Stimulated activated naive CD4-positive, alpha-beta T cell treated with Interleukin-2 at 50 U/mL for 16 hours (primary cell): ENCODE data around the gene MEOX2.

Experiments
- DNase-seq: peaks from one replicate; lab custom pipeline; 2025; lab: John Stamatoyannopoulos, UW

Gene MEOX2

DNA sequence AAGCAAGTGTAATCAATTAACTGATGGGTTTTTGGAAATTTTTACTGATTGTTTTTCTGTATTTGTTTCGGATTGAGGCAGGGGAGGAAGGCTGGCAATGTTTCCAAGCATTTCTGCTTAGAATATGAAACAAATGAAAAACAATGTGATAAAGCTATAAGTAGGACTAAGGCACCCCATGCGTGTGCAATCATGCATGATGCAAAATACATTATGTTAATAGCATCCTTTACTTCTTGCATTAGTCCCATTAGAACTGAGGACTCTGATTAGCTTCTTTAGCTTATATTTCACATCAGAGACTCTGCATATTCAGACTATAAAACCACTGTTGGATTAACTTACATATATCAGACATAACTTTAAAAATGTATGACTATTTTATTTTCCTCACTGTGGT, 76.0 kb downstream of the MEOX2 start:
- no peak for DNase-seq

DNA sequence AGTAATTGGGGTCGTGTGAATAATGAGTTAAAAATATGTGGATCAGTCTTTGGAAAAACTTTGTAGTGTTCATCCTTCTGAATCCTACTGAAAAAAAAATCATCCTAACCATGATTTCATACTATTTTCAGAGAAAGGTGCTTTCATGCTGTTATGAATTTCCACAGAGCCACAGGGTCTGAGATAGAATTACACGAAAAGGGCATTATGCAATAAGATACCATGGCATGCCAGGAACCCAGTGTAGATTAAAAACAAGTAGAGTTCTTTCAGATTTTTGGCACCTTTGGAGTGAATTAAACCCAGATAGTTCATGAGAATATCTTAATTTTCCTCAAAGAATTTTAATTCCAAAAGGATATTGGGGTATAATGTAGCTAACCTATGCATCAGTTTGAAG, 77.2 kb downstream of the MEOX2 start:
- DNase-seq: no peak

DNA sequence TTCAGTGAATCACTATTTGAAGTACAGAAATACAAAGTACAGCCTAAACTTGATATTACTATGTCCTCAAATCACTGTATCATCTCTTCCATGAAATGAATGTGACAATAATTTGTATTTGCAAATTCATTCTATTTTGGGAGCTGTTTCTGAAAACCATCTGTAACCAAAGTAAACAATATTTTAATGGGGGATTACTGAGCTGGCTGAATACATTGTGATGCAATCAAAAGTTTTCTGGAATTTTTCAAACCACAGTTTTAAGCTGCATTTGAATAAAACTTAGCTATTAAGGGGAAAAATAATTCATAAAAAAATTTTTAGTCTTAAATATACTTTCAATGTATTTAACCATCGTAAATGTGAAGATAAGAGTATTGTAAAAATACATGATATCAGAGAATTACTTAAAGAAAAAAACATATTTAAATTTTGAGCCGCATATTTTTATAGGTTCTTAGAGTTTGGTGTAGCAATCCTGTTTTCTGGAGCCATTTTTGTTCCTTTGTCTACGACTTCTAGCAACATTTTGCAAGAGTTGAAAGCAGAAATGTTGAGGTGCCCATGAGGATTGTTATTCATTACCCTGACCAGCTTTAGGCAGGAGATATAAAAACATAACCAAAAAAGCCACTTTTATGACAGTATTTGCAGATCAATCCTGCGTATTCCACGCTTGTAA, 78.8 kb downstream of the MEOX2 start:
- DNase-seq: no peak

DNA sequence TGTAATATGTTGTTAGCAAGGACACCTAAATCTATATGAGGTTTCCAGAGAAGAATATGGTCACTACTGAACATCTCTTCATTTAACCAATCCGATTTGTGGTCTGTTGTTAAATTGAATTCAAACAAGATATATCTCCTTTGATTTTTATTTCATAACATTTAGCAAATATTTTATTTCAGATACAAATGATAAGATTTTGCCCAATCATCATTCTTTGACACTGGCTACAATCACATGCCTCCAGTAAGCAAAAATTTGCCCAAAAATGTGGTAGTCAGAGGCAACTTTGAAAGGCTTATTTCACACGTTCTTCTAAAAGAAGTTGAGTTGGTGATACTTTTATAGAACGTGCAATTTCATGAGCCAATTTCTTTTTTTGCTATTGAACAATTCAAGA, 79.9 kb downstream of the MEOX2 start:
- no peak for DNase-seq

DNA sequence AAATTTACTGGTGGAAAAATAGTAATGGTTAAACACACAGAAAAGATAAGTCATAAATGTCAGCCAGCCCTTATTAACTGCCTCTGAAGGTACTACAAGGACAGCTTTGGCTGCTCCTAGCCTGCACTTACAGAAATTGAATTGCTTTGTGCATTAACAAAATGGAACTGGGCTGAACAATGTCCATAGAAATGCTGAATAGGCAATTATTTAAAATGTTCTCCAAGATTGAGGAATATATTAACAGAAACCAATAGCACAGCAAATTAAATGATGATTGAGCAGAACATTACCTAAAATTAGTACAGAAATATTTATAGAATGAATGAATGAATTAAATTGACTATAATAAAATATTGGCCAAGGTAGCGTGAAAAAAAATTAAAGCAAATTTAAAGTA, 82.3 kb downstream of the MEOX2 start:
- DNase-seq: no peak

DNA sequence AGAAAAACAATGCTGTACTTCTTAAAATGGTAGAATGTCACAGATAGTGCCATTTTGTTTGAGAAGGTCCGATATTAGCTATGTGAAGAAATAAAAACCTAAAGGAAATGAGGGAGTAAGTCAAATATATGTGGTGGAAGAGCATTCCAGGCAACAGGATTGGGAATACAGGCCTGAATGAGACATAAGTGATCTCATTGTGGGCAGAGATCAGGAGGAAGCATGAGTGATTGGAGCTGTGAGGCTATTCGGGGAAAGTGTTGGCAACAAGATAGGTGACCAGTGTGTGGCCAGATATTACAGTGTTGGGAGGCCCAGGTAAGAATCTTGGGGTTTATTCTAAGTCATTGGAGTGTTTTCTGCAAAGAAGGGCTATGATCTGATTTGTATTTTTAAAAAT, 83.4 kb downstream of the MEOX2 start:
- no peak for DNase-seq

DNA sequence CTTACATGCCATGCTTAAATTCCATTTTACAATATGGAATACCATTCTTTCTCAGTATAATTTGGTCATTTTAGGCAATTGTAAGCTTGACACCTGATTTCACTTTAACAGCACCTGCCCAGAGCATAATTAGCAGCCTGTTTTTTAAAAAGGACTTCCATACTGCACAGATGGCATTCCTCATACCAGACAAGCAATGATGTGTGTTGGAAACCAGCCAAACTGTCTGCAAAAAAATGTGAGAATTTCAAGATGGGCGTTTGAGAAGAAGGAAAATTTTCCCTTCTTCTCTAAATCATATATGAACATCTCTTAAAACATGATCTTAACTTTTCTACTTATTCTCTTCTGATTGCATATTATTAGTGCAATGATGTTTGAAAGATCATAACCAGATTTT, 84.2 kb downstream of the MEOX2 start:
- DNase-seq: no peak

DNA sequence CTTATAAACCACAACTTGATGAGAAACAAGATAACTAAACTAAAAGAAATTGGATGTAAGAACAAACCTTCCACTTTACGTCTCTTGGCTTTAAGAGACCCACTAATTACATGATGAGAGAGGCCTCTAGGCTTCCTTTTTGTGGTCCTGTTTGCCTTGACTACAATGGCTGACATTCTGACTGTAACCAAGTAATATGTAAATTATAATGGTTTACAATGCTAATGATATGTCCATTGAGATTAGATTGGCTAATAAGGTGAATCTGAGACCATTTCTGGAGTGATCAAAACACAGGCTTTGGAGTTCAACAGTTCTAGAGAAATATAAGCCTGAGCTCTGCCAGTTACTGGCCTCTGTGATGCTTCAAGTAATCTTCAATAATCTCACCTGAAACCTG, 85.3 kb downstream of the MEOX2 start:
- DNase-seq: no peak

DNA sequence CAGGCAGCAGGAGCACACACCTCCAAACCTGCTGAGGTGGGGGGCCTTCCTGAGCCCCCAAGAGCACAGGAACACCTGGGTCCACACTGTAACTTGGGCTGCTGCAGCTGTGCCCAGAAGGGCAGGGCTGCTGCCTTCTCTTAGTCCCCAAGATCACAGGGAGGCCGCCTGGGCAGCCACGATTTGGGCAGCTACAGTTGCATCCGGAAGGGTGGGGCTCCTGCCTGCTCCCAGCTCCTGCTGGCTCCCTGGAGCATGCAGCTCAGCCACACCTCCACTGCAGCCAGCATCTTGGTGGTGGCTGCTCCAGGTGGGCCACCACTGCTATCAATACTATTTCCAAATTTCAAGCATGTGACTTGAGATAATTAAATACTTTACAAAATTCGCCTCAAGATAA, 86.2 kb downstream of the MEOX2 start:
- DNase-seq: no peak

DNA sequence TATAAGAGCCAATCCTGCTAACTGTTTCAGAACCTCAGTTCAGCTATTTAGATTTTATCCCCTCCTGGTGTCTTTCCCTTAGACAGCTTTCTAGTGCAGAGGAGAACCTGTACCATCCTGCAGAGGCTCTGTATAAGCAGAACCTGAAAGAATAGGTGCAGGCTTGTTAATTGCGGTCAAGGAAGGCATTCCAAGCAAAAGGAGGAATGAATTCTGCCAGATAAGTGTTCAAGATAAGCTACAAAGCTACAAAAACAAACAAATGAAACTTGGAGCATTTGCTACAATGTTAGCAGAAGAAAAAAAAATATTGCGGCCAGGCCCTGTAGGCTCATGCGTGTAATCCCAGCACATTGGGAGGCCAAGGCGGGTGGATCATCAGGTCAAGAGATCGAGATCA, 92.0 kb downstream of the MEOX2 start:
- DNase-seq: no peak

DNA sequence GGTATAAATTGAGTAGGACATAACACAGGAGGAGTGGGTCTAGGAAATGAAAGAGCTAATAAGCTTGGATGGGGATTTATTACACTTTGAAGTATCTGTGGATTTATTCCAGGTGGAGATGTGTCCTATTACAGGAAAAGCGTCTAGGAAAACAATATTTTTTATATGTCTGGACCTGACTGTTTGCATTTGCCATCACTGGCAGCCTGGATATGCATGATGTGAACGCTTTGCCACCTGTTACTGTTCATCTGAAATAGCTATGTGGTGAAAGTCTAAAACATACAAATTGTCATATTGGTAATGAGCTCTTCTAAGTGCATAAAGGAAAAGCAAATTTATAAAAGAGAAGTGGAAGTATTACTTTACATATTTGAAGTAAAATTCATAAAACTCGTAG, 93.1 kb downstream of the MEOX2 start:
- DNase-seq: no peak

DNA sequence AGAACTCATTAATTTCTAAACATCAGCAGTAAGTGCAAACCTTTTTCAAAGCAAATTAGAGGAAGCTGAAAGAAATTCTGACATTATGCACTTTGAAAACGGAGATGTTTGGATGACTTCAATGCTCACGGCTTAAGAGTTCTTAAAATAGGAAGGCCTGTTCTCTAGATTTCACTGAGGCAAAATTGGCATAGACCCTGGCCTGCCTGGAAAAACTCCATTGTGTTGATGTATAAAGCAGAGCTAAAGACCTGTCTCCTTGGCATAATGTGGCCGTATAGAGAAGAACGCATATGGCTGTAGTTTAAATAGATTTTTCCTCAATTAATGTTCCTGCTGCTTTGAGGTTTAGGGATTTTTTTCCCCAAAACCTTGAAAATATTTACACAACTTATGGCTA, 100.2 kb downstream of the MEOX2 start:
- no peak for DNase-seq

DNA sequence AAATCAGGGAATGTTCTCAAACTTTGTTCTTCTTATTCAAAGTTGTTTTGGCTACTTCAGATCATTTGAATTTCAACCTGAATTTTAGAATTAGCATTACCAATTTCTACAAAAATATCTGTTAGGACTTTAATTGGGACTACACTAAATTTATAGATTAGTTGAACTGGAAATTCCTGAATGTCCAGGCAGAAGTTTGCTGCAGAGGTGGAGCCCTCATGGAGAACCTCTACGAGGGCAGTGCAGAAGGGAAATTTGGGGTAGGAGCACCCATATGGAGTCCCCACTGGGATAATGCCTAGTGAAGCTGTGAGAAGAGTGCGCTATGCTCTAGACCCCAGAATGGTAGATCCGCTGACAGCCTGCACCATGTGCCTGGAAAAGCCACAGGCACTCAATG, 101.9 kb downstream of the MEOX2 start:
- DNase-seq: no peak

DNA sequence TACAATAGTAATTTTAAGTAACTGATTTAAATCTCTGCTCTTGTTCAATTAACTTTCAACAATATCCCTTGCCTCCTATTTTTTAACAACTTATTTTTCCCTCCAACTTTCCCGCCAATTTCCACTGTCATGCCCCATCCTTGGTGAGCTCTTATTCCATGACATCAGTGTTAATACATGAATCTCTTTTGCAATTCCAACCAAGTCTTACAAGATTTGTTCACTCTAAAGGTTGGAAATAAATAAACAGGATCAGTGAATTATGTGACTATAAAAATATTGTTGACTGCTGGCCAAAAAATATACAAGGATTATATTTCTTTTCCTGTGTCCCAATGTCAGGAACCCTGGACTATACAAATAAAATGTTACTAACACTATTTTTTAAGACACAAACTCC, 103.7 kb downstream of the MEOX2 start:
- no peak for DNase-seq

DNA sequence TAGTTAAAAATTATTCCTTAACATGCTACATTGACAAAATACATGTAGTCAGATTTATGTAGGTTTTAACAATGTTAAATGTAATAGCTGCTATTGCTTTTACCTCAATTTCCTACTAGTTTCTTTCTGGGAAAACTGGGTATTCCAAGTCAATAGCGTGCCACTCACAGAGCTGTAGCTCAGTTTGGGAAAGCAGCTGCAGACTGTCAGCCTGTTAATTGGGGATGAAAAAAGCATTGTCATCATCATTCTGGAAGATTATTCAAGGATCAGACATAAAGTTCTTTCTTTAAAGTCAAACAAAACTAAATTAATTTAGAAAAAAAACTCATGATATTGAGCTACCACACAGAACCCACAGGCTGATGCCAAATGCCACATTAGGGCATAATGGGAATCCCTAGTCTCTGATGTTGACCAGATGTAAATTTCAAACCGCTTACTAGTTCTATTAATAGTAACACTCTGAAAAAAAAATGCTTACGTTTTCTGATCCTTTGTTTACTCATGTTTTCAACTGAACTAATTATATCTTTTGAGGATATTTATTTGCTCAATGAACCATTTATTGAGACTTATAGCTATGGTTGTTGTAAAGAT, 105.0 kb downstream of the MEOX2 start:
- no peak for DNase-seq

DNA sequence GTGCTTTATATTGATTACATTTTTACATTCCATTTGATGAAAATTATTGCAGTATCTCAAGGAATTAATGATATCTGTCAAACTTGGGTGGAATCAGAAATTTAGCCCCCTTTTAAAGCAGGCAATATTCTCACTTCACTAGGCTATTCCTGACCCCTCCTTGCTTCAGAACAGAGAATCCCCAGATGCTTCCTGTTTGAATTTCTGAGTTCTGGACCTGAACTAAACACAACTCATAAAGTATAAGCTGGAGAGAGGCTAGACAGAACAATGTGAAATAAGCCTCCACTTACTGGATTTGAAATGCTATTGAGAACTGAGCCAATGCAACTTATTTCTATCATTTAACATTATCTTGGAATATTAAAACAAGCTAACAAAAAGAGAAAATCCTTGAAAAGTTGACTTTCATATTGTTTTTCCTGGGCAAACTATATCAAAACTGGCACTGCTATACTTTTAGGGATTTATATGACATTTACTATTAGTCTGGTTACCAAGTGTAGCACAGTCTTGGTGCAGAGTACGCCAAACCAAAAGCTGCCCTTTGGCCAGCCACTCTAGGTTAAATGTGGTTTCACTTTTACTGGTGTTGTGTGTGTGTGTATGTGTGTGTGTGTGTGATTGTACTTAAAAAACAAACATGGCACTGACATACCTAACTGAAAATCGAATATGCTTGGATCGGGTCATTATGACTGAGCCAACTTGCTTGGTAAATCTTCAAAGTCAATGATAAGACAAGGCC, 105.7 kb downstream of the MEOX2 start:
- DNase-seq: no peak

DNA sequence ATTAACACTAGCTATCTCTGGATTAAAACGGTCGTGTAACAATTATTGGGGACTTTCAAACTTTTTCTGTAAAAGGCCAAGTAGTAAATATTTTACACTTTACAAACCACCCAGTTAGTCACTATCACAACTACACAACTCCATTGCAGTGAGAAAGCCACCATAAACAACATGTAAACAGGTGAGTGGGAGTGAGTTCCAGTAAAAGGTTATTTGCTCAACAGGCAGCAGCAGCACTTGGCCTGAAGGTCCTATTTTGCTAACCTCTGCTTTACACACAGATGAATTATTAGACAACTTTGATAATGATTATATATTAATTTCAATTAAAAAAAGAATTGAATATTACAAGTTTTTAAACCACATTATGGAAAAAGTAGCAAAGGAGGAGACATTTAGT, 108.9 kb downstream of the MEOX2 start:
- DNase-seq: no peak

DNA sequence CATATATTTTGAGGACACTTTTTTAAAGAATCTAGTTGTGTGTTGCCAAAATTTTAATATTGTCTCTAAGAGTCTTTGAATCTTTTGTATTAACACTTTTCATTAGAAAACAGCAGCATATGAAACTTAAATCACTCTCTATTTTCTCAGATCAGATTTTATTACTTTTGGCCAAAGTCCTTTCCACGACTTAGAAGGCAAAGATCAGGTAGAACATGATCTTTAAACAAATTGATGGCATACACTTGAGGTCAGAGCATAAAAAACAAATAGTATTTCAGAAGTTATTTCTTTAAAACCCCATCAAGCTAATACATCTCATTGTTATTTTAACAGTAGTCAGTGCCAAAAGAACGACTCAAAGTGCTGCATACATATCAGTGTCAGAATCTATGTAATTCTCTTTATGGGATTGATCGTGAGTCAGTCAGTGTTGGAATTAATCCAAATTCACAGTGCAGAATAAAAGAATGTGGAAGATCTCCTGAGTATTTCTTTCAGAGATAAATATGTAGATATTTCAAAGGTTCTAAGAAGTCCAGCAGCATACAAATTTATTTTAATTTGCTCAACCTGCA, 115.1 kb downstream of the MEOX2 start:
- DNase-seq: no peak

DNA sequence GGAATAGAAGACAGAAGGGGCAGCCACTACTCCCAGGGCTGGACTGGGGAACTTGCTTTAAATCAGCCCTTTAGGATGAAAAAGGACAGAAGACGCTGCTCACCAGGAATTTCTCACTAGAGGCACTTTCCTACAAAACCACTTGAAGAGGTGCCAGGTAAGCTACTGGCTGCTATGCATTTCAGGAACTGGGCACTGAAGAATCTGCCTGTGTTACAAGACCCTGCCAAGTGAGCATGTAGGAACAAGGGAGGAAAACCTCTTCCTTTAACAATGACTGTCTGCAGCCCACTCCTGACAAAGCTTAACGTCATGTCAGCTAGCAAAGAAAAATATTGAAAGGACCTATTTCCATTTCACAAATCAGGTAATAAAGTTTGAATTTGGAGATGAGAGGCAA, 118.8 kb downstream of the MEOX2 start:
- no peak for DNase-seq

DNA sequence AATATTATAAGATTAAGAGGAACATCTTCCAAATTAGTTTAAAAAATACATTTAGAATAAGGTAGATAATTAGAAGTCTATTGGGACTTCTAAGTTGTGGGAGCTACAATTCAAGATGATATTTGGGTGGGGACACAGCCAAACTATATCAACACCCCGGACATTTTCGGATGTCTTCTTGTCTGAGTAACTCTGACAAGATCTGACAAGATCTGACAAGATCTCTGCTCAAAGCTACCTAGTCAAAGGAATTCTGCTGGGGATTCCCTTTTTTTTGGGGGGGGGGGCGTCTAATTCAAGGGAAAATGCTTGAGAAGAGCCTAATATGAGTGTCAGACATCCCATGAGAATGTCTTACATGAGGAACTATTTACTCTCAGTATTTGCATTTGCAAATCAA, 119.4 kb downstream of the MEOX2 start:
- DNase-seq: no peak

DNA sequence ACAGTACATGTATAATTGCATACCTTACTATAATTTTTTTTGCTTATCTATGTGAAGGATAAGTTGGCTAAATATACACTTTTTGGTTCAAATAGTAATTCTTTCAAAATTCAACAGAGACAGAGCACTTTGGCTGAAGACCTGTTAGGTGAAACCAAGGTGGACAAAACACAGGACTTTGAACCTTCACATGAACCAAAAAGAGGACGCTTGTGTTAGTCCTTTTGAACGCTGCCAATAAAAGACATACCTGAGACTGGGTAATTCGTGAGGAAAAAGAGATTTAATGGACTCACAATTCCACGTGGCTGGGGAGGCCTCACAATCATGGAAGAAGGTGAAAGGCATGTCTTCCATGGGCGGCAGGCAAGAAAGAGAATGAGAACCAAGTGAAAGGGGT, 120.0 kb downstream of the MEOX2 start:
- no peak for DNase-seq

DNA sequence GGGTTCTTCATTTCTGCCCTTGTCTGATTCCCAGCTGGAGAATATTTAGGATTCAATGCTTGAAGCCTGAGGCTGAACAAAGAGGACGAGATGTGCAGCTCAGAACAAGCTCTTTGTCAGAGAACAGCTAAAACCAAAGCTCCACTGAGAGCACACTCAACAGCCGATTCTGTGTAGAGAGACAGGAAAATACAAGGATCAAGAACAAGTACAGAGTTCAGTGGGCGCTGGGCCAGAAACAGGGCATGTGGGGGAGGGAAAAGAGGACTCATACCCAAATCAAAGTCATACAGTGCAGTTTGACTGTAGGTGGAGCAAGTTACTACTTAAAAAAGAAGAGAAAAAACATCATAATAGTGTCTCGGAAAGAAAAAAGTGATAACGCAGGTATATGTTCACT, 124.6 kb downstream of the MEOX2 start, which contains the start of gene AGMO:
Gene AGMO, minus strand, starts transcription at position 181 of the 400 bp plus-strand sequence.
- no peak for DNase-seq
